GM06990 (cell line): ENCODE data around the gene CYP17A1.

Experiments used
- DNase-seq: peaks from one replicate; pipeline ENCODE4 v3.0.0-alpha.2; 2011; ENCODE audit not compliant: insufficient read length; ENCODE audit errors: extremely low read depth
- H3K27me3 ChIP-seq: replicated peaks from 2 replicates; pipeline ENCODE4 v1.6.0; 2011; ENCODE audit warnings: low read length; ENCODE audit not compliant: control insufficient read depth, insufficient read depth
- H3K36me3 ChIP-seq: 2 replicates; pipeline ENCODE4 v1.5.1; 2011; ENCODE audit warnings: low read length; ENCODE audit not compliant: control insufficient read depth, insufficient read depth
- H3K4me3 ChIP-seq: replicated peaks from 2 replicates; pipeline ENCODE4 v1.5.1; 2011; ENCODE audit warnings: low read depth, mild to moderate bottlenecking, control low read depth, low read length
- CTCF ChIP-seq: IDR thresholded peaks from 2 replicates; pipeline ENCODE4 v1.5.1; 2011; ENCODE audit warnings: low read length, control low read depth, mild to moderate bottlenecking, inconsistent platforms; ENCODE audit not compliant: insufficient read depth, poor library complexity, severe bottlenecking

Gene CYP17A1

GRCh38 chr10:102819054-102819453 is 18.2 kb downstream of the CYP17A1 start:
- no peak overlapping the region for H3K4me3 ChIP-seq
- DNase-seq = no peak
- H3K27me3 ChIP-seq = no peaks in the 10 kb centered on the region
- peaks cover 6% of the 10 kb centered on the region for H3K36me3 ChIP-seq
- no peak for TF ChIP-seq CTCF

DNA sequence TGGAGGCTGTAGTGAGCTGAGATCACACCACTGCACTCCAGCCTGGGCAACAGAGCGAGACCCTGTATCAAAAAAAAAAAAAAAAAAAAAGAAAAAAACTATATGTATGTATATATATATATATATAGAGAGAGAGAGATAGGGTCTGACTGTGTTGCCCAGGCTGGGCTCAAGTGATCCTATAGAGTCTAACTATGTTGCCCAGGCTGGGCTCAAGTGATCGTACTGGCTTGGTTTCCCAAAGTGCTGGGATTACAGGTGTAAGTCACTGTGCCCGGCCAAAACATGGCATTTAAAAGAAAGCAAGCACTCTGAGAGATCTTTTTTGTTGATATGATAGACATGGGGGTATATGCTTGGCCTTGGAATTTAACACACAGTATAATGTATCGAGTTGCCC is 20.0 kb downstream of the CYP17A1 start:
- TF ChIP-seq CTCF = no peak
- Histone ChIP-seq H3K27me3 (no peaks in the 10 kb centered on the region), H3K36me3 (peaks cover 22% of the 10 kb centered on the region), H3K4me3 (no peak overlapping the region)
- no peak for DNase-seq

GRCh38 chr10:102815790-102816549 is 21.2 kb downstream of the CYP17A1 start:
- TF ChIP-seq CTCF = no peak
- Histone ChIP-seq H3K4me3 (no peak overlapping the region), H3K27me3 (no peaks in the 10 kb centered on the region), H3K36me3 (peaks cover 26% of the 10 kb centered on the region)
- no peak for DNase-seq

DNA sequence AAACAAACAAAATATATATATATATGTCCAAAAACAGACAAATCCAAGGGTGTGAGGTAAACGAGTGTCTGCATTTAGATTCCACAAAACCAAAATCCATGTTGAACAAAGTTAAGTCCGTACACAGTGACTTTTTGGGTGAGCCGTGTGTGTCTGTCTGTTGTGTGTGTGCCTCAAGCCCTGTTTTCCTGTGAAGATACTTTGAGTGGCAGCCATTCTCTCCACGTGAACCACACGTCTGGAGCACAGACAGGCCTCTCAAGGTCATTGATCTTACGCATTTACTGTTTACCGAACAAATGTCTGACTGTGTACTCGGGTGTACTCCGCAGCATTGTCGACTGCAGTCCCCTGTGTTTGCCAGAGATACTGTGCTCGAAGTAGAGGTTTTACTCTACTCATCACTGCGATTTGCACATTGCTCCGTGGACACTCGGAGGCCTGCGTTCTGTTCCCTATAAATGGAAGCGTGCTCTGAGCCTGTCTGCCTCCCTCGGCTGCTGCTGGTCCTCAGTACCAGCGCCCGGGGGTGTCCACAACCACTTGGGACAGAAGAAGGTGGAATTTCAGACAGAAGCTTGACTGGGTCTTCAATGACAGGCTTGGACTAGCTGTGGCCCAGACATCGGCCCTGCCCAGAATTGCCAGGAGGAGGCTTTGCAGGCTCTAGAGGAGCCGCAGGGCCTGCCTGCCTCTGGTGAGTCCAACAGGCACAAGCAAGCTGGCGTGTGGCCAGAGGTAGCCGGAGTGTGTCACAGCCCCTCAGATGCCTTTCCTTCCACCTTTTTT is 22.1 kb downstream of the CYP17A1 start:
- Histone ChIP-seq H3K27me3 (no peaks in the 10 kb centered on the region), H3K4me3 (no peak overlapping the region), H3K36me3 (peaks cover 26% of the 10 kb centered on the region)
- no peak for DNase-seq
- no peak for TF ChIP-seq CTCF

DNA sequence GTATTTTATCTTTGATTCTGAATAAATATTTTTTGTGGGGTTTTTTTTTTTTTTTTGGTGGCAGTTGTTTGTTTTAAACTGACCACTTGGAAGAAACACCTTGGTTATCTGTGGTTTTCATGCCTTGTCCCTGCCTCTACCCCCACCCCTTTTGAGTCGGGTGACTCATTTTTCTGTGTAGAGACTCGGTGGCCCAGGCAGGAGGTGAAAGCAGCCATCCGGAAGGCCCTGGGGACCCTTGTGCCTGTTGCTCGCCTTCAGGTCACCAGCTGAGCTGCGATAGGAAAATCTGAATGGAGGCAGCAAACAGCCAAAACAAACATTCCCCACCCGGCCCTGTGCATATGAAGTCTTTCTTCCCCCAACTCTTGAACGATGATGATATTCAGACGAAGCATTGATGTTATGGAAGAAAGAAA is 22.8 kb downstream of the CYP17A1 start:
- DNase-seq = no peak
- no peaks in the 10 kb centered on the region for H3K27me3 ChIP-seq
- TF ChIP-seq CTCF = no peak
- H3K36me3 ChIP-seq = peaks cover 31% of the 10 kb centered on the region
- no peak overlapping the region for H3K4me3 ChIP-seq
